GM12878 (cell line): Measurements from ENCODE around the gene ECSIT. TPM values are rescaled to one million over a fixed set of nuclear protein-coding genes. Genes with fewer than 3 reads are reported as not detected.

Experiments
- ATAC-seq: fragments of 200-7000 bp; cut with Tn5 transposase; 3 replicates; pipeline ENCODE4 v1.9.1; 2020; ENCODE audit warnings: mild to moderate bottlenecking, moderate library complexity
- BruUV-seq: library from RNA; stranded (reverse); fragments of 400-500 nt; replicated peaks from 2 replicates; lab custom pipeline; 2021; lab: Mats Ljungman, UMichigan
- CTCF ChIA-PET: fragments of 300-600 bp; sonication (Branson Sonifier 250); formaldehyde crosslinking; extraction: SDS; loops from one replicate; lab custom pipeline; 2021; ENCODE audit warnings: inconsistent platforms; lab: Yijun Ruan, JAX
- POLR2A ChIA-PET: fragments of 350-600 bp; formaldehyde crosslinking; extraction: SDS; loops from one replicate; lab custom pipeline; 2021; ENCODE audit warnings: inconsistent platforms; lab: Charles Lee
- RAD21 ChIA-PET: fragments of 300-600 bp; sonication (Branson Sonifier 250); formaldehyde crosslinking; loops from one replicate; lab custom pipeline; 2023; ENCODE audit warnings: antibody characterized with exemption; ENCODE audit not compliant: unreplicated experiment; lab: Charles Lee
- SMC1A ChIA-PET: fragments of 300-600 bp; sonication (Branson Sonifier 250); formaldehyde crosslinking; loops from one replicate; lab custom pipeline; 2023; ENCODE audit not compliant: unreplicated experiment, uncharacterized antibody; lab: Charles Lee
- DNase-seq: peaks from one replicate; pipeline ENCODE4 v3.0.0-alpha.2; 2011; ENCODE audit warnings: low read depth, low spot score
- FAIRE-seq: peaks from 3 replicates; lab custom pipeline; 2011; peaks lifted over from hg19 to GRCh38; lab: Jason Lieb, UNC
- H2AFZ ChIP-seq: 2 replicates; pipeline ENCODE4 v1.6.0; 2011; ENCODE audit warnings: low read depth, low read length, control low read depth; ENCODE audit not compliant: control insufficient read depth
- H3K27ac ChIP-seq: 2 replicates; pipeline ENCODE4 v1.5.1; 2011; ENCODE audit warnings: control low read depth; ENCODE audit not compliant: control insufficient read depth, insufficient read depth
- H3K27me3 ChIP-seq, 2 experiments: replicated peaks in 1 of 2; 2 replicates each; pipeline versions ENCODE4 v1.6.0 to v1.6.1; 2011; ENCODE audit warnings: low read length in 1 of 2; ENCODE audit not compliant: control insufficient read depth in 2 of 2, insufficient read depth in 2 of 2
- H3K36me3 ChIP-seq, 2 experiments: 2 replicates each; pipeline ENCODE4 v1.5.1; 2011; ENCODE audit warnings: low read length in 1 of 2; ENCODE audit not compliant: control insufficient read depth in 2 of 2, insufficient read depth in 2 of 2
- H3K4me1 ChIP-seq: 2 replicates; pipeline ENCODE4 v1.6.1; 2011; ENCODE audit warnings: mild to moderate bottlenecking, low read length, moderate library complexity, mixed read lengths; ENCODE audit not compliant: control insufficient read depth, insufficient read depth
- H3K4me2 ChIP-seq: 2 replicates; pipeline ENCODE4 v1.6.0; 2011; ENCODE audit warnings: control low read depth; ENCODE audit not compliant: control insufficient read depth, insufficient read depth
- H3K4me3 ChIP-seq: fragments of 200-600 bp; sonication (generic); 2 replicates; pipeline ENCODE4 v1.5.1; 2016
- H3K79me2 ChIP-seq: 2 replicates; pipeline ENCODE4 v1.6.0; 2011; ENCODE audit warnings: low read length; ENCODE audit not compliant: control insufficient read depth, insufficient read depth
- H3K9ac ChIP-seq: 2 replicates; pipeline ENCODE4 v1.8.0; 2011; ENCODE audit warnings: low read length, control low read depth, mixed read lengths; ENCODE audit not compliant: control insufficient read depth, insufficient read depth
- H3K9me3 ChIP-seq: replicated peaks from 3 replicates; pipeline ENCODE4 v1.5.1; 2011; ENCODE audit warnings: mild to moderate bottlenecking, low read length; ENCODE audit not compliant: control insufficient read depth, insufficient read depth
- H4K20me1 ChIP-seq: 2 replicates; pipeline ENCODE4 v1.6.0; 2011; ENCODE audit not compliant: control insufficient read depth, insufficient read depth
- ATF7 ChIP-seq: fragments of 450-650 bp; IDR thresholded peaks from 2 replicates; pipeline ENCODE4 v1.6.1; 2016; ENCODE audit warnings: low read depth, mild to moderate bottlenecking
- BACH1 ChIP-seq: fragments of 450-650 bp; IDR thresholded peaks from 2 replicates; pipeline ENCODE4 v1.6.1; 2017; ENCODE audit warnings: mild to moderate bottlenecking, borderline replicate concordance
- BRCA1 ChIP-seq: IDR thresholded peaks from 2 replicates; pipeline ENCODE4 v1.6.1; 2011; ENCODE audit warnings: low read depth, low read length, improper control_type of control experiment
- CBX5 ChIP-seq: sonication (generic); IDR thresholded peaks from 2 replicates; pipeline ENCODE4 v1.6.1; 2016; ENCODE audit warnings: low read depth, moderate library complexity, mild to moderate bottlenecking, inconsistent platforms
- EP300 ChIP-seq, 2 experiments: fragments of 150-350 bp in 1 of 2; IDR thresholded peaks; 2 replicates each; pipeline ENCODE4 v1.6.1; 2011 to 2012; ENCODE audit warnings: low read depth in 2 of 2, low read length in 2 of 2, borderline replicate concordance in 1 of 2, improper control_type of control experiment in 1 of 2, inconsistent platforms in 1 of 2; ENCODE audit not compliant: control insufficient read depth in 1 of 2
- GATAD2B ChIP-seq: fragments of 450-650 bp; conservative IDR thresholded peaks from 2 replicates; pipeline ENCODE4 v1.6.1; 2017; ENCODE audit warnings: low read depth, mild to moderate bottlenecking, moderate library complexity
- IRF4 ChIP-seq: IDR thresholded peaks from 2 replicates; pipeline ENCODE4 v1.6.1; 2011; ENCODE audit warnings: low read depth, low read length
- MEF2B ChIP-seq: fragments of 450-650 bp; IDR thresholded peaks from 2 replicates; pipeline ENCODE4 v1.6.1; 2018; ENCODE audit warnings: mild to moderate bottlenecking, moderate library complexity; ENCODE audit not compliant: partially characterized antibody, poor library complexity, severe bottlenecking
- RELA ChIP-seq: fragments of 450-650 bp; IDR thresholded peaks from 2 replicates; pipeline ENCODE4 v1.8.0; 2014; ENCODE audit warnings: borderline replicate concordance; ENCODE audit not compliant: partially characterized antibody
- SUPT20H ChIP-seq: IDR thresholded peaks from 2 replicates; pipeline ENCODE4 v1.6.1; 2011; ENCODE audit warnings: low read depth, mild to moderate bottlenecking, low read length, moderate library complexity, borderline replicate concordance; ENCODE audit not compliant: control insufficient read depth
- YY1 ChIP-seq: IDR thresholded peaks from 2 replicates; pipeline ENCODE4 v1.6.1; 2011; ENCODE audit warnings: low read depth, mild to moderate bottlenecking, low read length
- WGBS: methylation state at CpG from one replicate; pipeline ENCODE4 v1.1.6; 2016; ENCODE audit warnings: low lambda C conversion rate; ENCODE audit not compliant: insufficient replicate concordance, insufficient coverage; ENCODE audit errors: missing lambda C conversion rate; 5-methylcytosine and 5-hydroxymethylcytosine counted together
- in situ Hi-C: fragments of 300-500 bp; cut with MboI; formaldehyde crosslinking; loops from 9 replicates; pipeline ENCODE4 v1.14.3; 2018; ENCODE audit warnings: mixed read lengths
- intact Hi-C: fragments of 100-400 bp; cut with micrococcal nuclease; formaldehyde crosslinking; loops from one replicate; pipeline ENCODE4 v1.14.2; 2022; ENCODE audit not compliant: unreplicated experiment
- polyA plus RNA-seq, 11 experiments: library from polyadenylated mRNA; depleted of rRNA in 4 of 11; unstranded in 6 of 11; stranded (reverse) in 5 of 11; fragments of >200 nt; fragmentation: Nextera tagmentation in 4 of 11; fragmentation: Illumina TruSeq in 1 of 11; extraction: Ambion mirVana in 4 of 11; extraction: Trizol in 1 of 11; gene quantifications; 1 replicate in 1 of 11; 2 replicates in 10 of 11; pipeline versions ENCODE4 v1.2.1 to v1.2.3, GENCODE V29; 2011 to 2016; ENCODE audit warnings: inconsistent platforms in 2 of 11, missing spikeins in 2 of 11, low read depth in 1 of 11
- total RNA-seq, 4 experiments: library from RNA; depleted of rRNA in 3 of 4; stranded (reverse); fragments of >200 nt in 3 of 4; fragmentation: Illumina TruSeq in 1 of 4; extraction: Trizol in 1 of 4; gene quantifications; 2 replicates each; pipeline versions ENCODE4 v1.2.1 to v1.2.3, GENCODE V29; 2013 to 2021
- TF ChIP-seq, protein P1 (sequence below): IDR thresholded peaks from 2 replicates; pipeline ENCODE4 v1.6.1; 2011; ENCODE audit warnings: mild to moderate bottlenecking, low read depth, low read length, moderate library complexity; ENCODE audit not compliant: insufficient replicate concordance

Gene ECSIT
- total and polyA plus RNA-seq, 10 of the 15 experiments (the other 5 are each of a cell fraction or from before 2014, with no cell fraction given), result 1.0 to 59.6 (median 41.3) TPM

DNA sequence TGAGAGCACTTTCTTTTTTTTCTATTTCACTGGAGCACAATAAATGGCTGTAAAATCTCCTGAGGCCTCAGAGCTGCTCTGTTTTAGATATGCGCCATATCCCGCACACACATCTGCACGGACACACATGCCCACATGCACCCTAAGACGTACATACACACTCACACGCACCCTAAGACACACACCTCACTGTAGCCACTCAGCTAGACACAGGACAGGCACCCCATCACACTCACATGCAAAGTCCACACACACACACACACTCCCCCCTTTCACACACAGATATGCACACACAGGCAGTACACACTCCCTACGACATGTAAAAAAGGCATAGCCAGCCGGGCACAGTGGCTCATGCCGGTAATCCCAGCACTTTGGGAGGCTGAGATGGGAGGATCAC is 21.3 kb upstream of the ECSIT start:
- ChIA-PET POLR2A (no interaction called here), RAD21 (no interaction called here), SMC1A (no interaction called here), CTCF (interaction anchor here (0.9 kb wide), 1 partner anchor 14 kb away, joined by 3 read pairs; no protein-coding TSS in a partner anchor)
- Histone ChIP-seq H3K27ac (no peak overlapping the region), H3K9me3 (no peaks in the 10 kb centered on the region), H3K27me3 (no peaks in the 10 kb centered on the region), H4K20me1 (no peaks in the 10 kb centered on the region), H3K79me2 (peaks cover 3% of the 10 kb centered on the region), H3K9ac (no peak overlapping the region), H3K4me2 (no peak overlapping the region), H2AFZ (no peak overlapping the region), H3K36me3 (peaks cover 7 to 24% of the 10 kb centered on the region in 2 experiments; a peak in 3 of 4 replicates), H3K4me1 (peaks cover 23% of the 10 kb centered on the region), H3K4me3 (no peak overlapping the region)
- FAIRE-seq (no peak), DNase-seq (no peak), ATAC-seq (no peak)
- BruUV-seq, result no TSS peak
- WGBS, result 94% methylated on average over 8 of the region's 8 CpGs
- in situ Hi-C loops (no loop called here), intact Hi-C loops (no loop called here)
- TF ChIP-seq GATAD2B (no peak), BACH1 (no peak), MEF2B (no peak), ATF7 (no peak)
- TF ChIP-seq, protein P1, sequence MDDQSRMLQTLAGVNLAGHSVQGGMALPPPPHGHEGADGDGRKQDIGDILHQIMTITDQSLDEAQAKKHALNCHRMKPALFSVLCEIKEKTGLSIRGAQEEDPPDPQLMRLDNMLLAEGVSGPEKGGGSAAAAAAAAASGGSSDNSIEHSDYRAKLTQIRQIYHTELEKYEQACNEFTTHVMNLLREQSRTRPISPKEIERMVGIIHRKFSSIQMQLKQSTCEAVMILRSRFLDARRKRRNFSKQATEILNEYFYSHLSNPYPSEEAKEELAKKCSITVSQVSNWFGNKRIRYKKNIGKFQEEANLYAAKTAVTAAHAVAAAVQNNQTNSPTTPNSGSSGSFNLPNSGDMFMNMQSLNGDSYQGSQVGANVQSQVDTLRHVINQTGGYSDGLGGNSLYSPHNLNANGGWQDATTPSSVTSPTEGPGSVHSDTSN, result no peak

DNA sequence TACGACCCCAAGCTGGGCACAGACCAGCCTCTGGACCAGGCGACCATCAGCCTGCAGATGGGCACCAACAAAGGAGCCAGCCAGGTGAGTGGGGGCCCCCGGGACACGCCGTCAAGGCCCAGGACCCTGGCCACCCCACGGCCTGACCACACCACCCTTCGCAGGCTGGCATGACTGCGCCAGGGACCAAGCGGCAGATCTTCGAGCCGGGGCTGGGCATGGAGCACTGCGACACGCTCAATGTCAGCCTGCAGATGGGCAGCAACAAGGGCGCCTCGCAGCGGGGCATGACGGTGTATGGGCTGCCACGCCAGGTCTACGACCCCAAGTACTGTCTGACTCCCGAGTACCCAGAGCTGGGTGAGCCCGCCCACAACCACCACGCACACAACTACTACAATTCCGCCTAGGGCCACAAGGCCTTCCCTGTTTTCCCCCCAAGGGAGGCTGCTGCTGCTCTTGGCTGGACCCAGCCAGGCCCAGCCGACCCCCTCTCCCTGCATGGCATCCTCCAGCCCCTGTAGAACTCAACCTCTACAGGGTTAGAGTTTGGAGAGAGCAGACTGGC is 20.5 kb upstream of the ECSIT start:
- peaks cover 3% of the 10 kb centered on the region for H3K79me2 ChIP-seq
- SMC1A ChIA-PET, result no interaction called here
- CTCF ChIA-PET, result interaction anchor here (0.6 to 0.9 kb wide), 2 partner anchors 13 to 282 kb away, joined by 3 read pairs; no protein-coding TSS in a partner anchor
- TF ChIP-seq IRF4, result no peak
- no peak for TF ChIP-seq YY1
- TF ChIP-seq CBX5, result no peak
- TF ChIP-seq EP300 (IDR thresholded peaks at IDR 0.05; ENCODE audit: borderline replicate concordance in 1 of 2, control insufficient read depth in 1 of 2, low read depth in 2 of 2, low read length in 2 of 2), result no peak
- no peak for TF ChIP-seq BRCA1
- no peak for TF ChIP-seq SUPT20H
- TF ChIP-seq RELA, result no peak

More for the DNA sequence above, 20.5 kb upstream of the ECSIT start:
- Histone ChIP-seq H3K9ac (no peak overlapping the region), H2AFZ (no peak overlapping the region), H3K4me3 (no peak overlapping the region), H3K27ac (no peak overlapping the region), H3K4me2 (no peak overlapping the region), H3K4me1 (peaks cover 21% of the 10 kb centered on the region), H3K27me3 (no peaks in the 10 kb centered on the region), H3K9me3 (no peaks in the 10 kb centered on the region), H3K36me3 (peaks cover 7 to 24% of the 10 kb centered on the region in 2 experiments; a peak in 3 of 4 replicates), H4K20me1 (no peaks in the 10 kb centered on the region)
- ATAC-seq (no peak), DNase-seq (no peak), FAIRE-seq (no peak)
- intact Hi-C loops (no loop called here), in situ Hi-C loops (no loop called here)
- WGBS, result 72% methylated on average over 24 of the region's 24 CpGs
- POLR2A ChIA-PET, result no interaction called here
- RAD21 ChIA-PET, result interaction anchor here (0.6 kb wide), 1 partner anchor 54 kb away, joined by 3 read pairs; no protein-coding TSS in a partner anchor
- BruUV-seq, result no TSS peak
